Testis (tissue), 2 donors: ENCODE data around the gene DMWD.

Source experiments
- POLR2A ChIP-seq: fragments of 450-650 bp; IDR thresholded peaks from one replicate; pipeline ENCODE4 v1.6.1; 2017; ENCODE audit warnings: antibody characterized with exemption, mild to moderate bottlenecking, moderate library complexity
- TF ChIP-seq, protein P1 (sequence below), 3 experiments: fragments of 450-650 bp in 2 of 3; fragments of 200-600 bp in 1 of 3; sonication (generic) in 1 of 3; IDR thresholded peaks; one replicate each; pipeline ENCODE4 v1.5.1; 2016 to 2019; ENCODE audit warnings: antibody characterized with exemption in 3 of 3, mild to moderate bottlenecking in 2 of 3, moderate library complexity in 1 of 3

- TF ChIP-seq, protein P1, sequence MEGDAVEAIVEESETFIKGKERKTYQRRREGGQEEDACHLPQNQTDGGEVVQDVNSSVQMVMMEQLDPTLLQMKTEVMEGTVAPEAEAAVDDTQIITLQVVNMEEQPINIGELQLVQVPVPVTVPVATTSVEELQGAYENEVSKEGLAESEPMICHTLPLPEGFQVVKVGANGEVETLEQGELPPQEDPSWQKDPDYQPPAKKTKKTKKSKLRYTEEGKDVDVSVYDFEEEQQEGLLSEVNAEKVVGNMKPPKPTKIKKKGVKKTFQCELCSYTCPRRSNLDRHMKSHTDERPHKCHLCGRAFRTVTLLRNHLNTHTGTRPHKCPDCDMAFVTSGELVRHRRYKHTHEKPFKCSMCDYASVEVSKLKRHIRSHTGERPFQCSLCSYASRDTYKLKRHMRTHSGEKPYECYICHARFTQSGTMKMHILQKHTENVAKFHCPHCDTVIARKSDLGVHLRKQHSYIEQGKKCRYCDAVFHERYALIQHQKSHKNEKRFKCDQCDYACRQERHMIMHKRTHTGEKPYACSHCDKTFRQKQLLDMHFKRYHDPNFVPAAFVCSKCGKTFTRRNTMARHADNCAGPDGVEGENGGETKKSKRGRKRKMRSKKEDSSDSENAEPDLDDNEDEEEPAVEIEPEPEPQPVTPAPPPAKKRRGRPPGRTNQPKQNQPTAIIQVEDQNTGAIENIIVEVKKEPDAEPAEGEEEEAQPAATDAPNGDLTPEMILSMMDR (IDR thresholded peaks at IDR 0.05), result no peak
- no peak for TF ChIP-seq POLR2A
Observed at GRCh38 chr19:45822716-45823115, 30.1 kb upstream of the DMWD start.
